ENCODE results near the gene USP6NL.

USP6NL gene

GRCh38 chr10:11616021-11616420 is 4.6 kb upstream of the USP6NL start:
- no peak for DNase-seq (ENCODE audit: low read depth in 2 of 2)

- no peak for DNase-seq (ENCODE audit: low read depth in 2 of 2)
Measured at GRCh38 chr10:11615396-11615795, 3.9 kb upstream of the USP6NL start.

GRCh38 chr10:11612021-11613001 is 861 bp upstream of the USP6NL start:
- no peak for DNase-seq (ENCODE audit: low read depth in 2 of 2)

- DNase-seq (ENCODE audit: low read depth in 2 of 2) = peak; percentile 16 to 24
Measured at GRCh38 chr10:11610826-11611247, 613 bp downstream of the USP6NL start.

- no peak for DNase-seq (ENCODE audit: low read depth in 2 of 2)
Measured at GRCh38 chr10:11610166-11610825, 1.2 kb downstream of the USP6NL start.

- no peak for DNase-seq (ENCODE audit: low read depth in 2 of 2)
Measured at GRCh38 chr10:11609492-11610093, 1.9 kb downstream of the USP6NL start.

GRCh38 chr10:11609052-11609451 is 2.4 kb downstream of the USP6NL start:
- DNase-seq (ENCODE audit: low read depth in 2 of 2) = no peak

- DNase-seq (ENCODE audit: low read depth in 2 of 2) = no peak
Measured at GRCh38 chr10:11608159-11609013, 3.1 kb downstream of the USP6NL start.

- DNase-seq (ENCODE audit: low read depth in 2 of 2) = no peak
Measured at GRCh38 chr10:11605807-11606408, 5.5 kb downstream of the USP6NL start.

GRCh38 chr10:11604865-11605650 is 6.4 kb downstream of the USP6NL start:
- DNase-seq (ENCODE audit: low read depth in 2 of 2) = no peak

- no peak for DNase-seq (ENCODE audit: low read depth in 2 of 2)
Measured at GRCh38 chr10:11603741-11604140, 7.7 kb downstream of the USP6NL start.

GRCh38 chr10:11602919-11603523 is 8.4 kb downstream of the USP6NL start:
- no peak for DNase-seq (ENCODE audit: low read depth in 2 of 2)

- no peak for DNase-seq (ENCODE audit: low read depth in 2 of 2)
Measured at GRCh38 chr10:11602358-11602757, 9.1 kb downstream of the USP6NL start.

- DNase-seq (ENCODE audit: low read depth in 2 of 2) = no peak
Measured at GRCh38 chr10:11601670-11602069, 9.8 kb downstream of the USP6NL start.

- DNase-seq (ENCODE audit: low read depth in 2 of 2) = no peak
Measured at GRCh38 chr10:11600280-11600679, 11.2 kb downstream of the USP6NL start.

GRCh38 chr10:11598712-11599397 is 12.6 kb downstream of the USP6NL start:
- DNase-seq (ENCODE audit: low read depth in 2 of 2) = no peak

GRCh38 chr10:11597470-11597869 is 14.0 kb downstream of the USP6NL start:
- no peak for DNase-seq (ENCODE audit: low read depth in 2 of 2)

- DNase-seq (ENCODE audit: low read depth in 2 of 2) = no peak
Measured at GRCh38 chr10:11595395-11595692, 16.1 kb downstream of the USP6NL start.

- no peak for DNase-seq (ENCODE audit: low read depth in 2 of 2)
Measured at GRCh38 chr10:11594589-11595394, 16.7 kb downstream of the USP6NL start.
